ENCODE results near the gene PSMA2. TPM values are rescaled to one million over a fixed set of nuclear protein-coding genes. Genes with fewer than 3 reads are reported as not detected.

PSMA2 gene
- total and polyA plus RNA-seq, 2 donors (not counting 3 experiments of a cell fraction or from before 2014, with no cell fraction given) = 107 to 118 TPM

DNA sequence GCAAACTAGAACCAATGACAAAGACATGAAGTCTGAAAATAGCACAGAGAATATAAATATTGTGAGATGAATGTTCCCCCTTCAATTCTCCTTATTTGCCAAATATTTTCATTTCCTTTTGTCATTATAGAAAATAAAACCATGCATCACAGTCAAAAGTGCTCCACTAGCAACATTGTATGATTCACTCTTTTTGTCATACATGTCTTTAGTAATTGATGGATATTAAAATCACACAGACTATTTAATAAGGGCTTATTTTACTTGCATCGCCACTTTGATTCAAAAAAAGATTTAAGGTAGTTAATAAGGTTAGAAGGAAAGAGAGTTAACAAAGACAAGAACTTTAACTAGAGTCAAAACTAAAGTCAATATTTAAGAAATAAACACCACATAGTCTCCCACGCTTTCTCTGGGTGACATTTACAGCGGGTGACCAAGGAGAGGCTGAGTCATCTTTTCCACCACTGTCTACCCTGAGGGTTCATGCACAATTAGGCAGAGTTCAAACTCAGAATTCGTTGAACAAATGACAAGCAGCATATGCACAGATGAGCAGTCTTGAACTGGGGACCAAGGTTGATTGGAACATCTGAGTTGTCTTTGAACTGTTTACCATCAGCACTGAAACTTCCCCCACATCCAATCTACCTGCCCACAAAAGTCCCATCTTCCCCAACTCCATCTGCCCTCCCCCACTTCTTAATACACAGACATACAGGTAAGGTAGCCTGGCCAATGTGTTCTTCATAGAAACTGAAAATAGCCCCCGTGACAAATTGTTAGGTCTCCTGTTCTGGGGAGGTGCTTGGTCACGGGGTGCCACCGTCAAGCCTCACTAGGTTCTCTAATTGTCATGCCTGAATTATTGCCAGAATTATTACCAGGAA is 62.6 kb downstream of the PSMA2 start:
- Histone ChIP-seq H3K36me3 (ENCODE audit: control insufficient read depth in 2 of 2, extremely low read depth in 1 of 2, insufficient read depth in 2 of 2, low read length in 2 of 2) (no peaks in the 10 kb centered on the region), H3K4me3 (replicated peaks in 1 of 3; ENCODE audit: insufficient read depth in 1 of 3, low read depth in 1 of 3, low read length in 3 of 3) (no peak overlapping the region), H3K27ac (ENCODE audit: insufficient read depth, low read depth, low read length) (no peak overlapping the region), H3K79me2 (ENCODE audit: control insufficient read depth, insufficient read depth, low read length) (no peaks in the 10 kb centered on the region), H3K9me3 (replicated peaks; ENCODE audit: control insufficient read depth, insufficient read depth, low read length) (no peaks in the 10 kb centered on the region), H4K20me1 (replicated peaks; ENCODE audit: control insufficient read depth, extremely low read depth, insufficient read depth, low read length) (no peaks in the 10 kb centered on the region), H3K4me2 (ENCODE audit: insufficient read depth, low read length) (no peak overlapping the region), H3K9ac (replicated peaks; ENCODE audit: extremely low read depth, insufficient read depth, low read length) (no peak overlapping the region), H2AFZ (ENCODE audit: low read depth, low read length) (no peak overlapping the region), H3K9me1 (replicated peaks; ENCODE audit: control insufficient read depth, extremely low read depth, insufficient read depth, low read length) (no peaks in the 10 kb centered on the region), H3K27me3 (ENCODE audit: control insufficient read depth in 2 of 2, insufficient read depth in 2 of 2, low read length in 2 of 2) (peaks cover 2% of the 10 kb centered on the region in 2 experiments), H3K4me1 (ENCODE audit: control insufficient read depth, extremely low read depth, insufficient read depth, low read length) (no peaks in the 10 kb centered on the region)
- BruUV-seq (replicated peaks) = no TSS peak
- POLR2A ChIA-PET = no interaction called here
- CTCF ChIA-PET = interaction anchor here (3.4 kb wide), 1 partner anchor 8 kb away, joined by 15 read pairs; no protein-coding TSS in a partner anchor
- intact Hi-C loops (cut with micrococcal nuclease) (no loop called here), dilution Hi-C loops (cut with MboI; ENCODE audit: extremely low pct_ligation_motif_present, low sequenced_read_pairs) (no loop called here)
- FAIRE-seq (no peak), DNase-seq (ENCODE audit: low read depth, low spot score) (no peak)
- TF ChIP-seq JUN (IDR thresholded peaks at IDR 0.05; ENCODE audit: borderline replicate concordance, insufficient read depth, insufficient read length, low read depth) (no peak), MYC (IDR thresholded peaks at IDR 0.05; ENCODE audit: low read depth, low read length) (no peak), POLR2A (IDR thresholded peaks at IDR 0.05; ENCODE audit: low read depth, low read length) (no peak), POLR2AphosphoS5 (IDR thresholded peaks at IDR 0.05; ENCODE audit: insufficient read depth, low read depth, low read length) (no peak), MAX (IDR thresholded peaks at IDR 0.05; ENCODE audit: insufficient read depth, insufficient read length) (no peak), FOS (IDR thresholded peaks at IDR 0.05; ENCODE audit: borderline replicate concordance, insufficient read depth, low read length) (no peak), EZH2 (IDR thresholded peaks at IDR 0.05; ENCODE audit: borderline replicate concordance, low read depth, low read length, severe bottlenecking) (no peak), GATA2 (IDR thresholded peaks at IDR 0.05; ENCODE audit: insufficient read depth, insufficient read length, low read depth, low read length) (no peak)
- TF ChIP-seq, protein P1, sequence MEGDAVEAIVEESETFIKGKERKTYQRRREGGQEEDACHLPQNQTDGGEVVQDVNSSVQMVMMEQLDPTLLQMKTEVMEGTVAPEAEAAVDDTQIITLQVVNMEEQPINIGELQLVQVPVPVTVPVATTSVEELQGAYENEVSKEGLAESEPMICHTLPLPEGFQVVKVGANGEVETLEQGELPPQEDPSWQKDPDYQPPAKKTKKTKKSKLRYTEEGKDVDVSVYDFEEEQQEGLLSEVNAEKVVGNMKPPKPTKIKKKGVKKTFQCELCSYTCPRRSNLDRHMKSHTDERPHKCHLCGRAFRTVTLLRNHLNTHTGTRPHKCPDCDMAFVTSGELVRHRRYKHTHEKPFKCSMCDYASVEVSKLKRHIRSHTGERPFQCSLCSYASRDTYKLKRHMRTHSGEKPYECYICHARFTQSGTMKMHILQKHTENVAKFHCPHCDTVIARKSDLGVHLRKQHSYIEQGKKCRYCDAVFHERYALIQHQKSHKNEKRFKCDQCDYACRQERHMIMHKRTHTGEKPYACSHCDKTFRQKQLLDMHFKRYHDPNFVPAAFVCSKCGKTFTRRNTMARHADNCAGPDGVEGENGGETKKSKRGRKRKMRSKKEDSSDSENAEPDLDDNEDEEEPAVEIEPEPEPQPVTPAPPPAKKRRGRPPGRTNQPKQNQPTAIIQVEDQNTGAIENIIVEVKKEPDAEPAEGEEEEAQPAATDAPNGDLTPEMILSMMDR (IDR thresholded peaks at IDR 0.05; ENCODE audit: extremely low read depth in 1 of 2, insufficient read depth in 1 of 2, low read depth in 1 of 2, low read length in 2 of 2) = no peak
